ENCODE measurements around the gene EIF4E2.

Gene EIF4E2

DNA sequence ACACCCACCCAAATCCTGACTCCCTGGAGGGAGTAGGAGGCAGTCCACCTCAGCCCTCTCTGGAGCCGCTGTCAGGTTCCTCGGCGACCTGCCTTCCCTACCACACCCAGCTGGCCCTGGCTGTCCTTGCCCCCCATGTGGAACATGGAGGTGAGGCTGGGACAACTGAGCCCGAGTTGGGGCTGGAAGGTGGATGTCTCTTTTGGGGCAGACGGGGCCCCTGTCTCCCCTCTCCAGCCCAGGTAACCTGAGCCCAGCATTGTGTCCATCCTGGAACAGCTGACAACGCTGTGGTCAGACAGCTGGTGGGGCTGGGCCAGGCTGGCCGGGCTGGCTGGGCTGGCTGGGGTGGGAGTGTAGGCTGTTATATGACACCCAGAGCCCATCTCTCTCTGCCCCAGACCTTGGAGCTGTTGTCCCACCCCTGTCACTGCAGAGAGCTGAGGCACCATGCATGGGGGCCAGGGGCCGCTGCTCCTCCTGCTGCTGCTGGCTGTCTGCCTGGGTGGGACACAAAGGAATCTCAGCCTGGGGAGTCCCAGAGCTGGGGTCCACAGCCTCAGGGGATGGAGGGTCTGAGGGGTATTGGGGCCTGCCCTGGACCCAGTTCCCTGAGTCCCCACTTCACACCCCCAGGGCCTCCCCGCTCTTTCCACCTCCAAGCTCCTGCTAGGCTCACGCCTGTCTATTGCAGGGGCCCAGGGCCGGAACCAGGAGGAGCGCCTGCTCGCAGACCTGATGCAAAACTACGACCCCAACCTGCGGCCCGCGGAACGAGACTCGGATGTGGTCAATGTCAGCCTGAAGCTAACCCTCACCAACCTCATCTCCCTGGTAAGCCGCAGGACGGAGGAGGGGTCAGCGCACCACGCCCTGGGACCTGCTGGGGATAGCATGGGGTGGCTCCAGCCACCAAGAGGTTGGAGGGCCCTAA, 10.9 kb upstream of the EIF4E2 start, which contains the start of gene CHRNG:
Gene CHRNG (plus strand): TSS at position 395 of the 934 bp plus-strand sequence. CDS start 56 bp downstream, at position 451.
- DNase-seq = no peak

DNA sequence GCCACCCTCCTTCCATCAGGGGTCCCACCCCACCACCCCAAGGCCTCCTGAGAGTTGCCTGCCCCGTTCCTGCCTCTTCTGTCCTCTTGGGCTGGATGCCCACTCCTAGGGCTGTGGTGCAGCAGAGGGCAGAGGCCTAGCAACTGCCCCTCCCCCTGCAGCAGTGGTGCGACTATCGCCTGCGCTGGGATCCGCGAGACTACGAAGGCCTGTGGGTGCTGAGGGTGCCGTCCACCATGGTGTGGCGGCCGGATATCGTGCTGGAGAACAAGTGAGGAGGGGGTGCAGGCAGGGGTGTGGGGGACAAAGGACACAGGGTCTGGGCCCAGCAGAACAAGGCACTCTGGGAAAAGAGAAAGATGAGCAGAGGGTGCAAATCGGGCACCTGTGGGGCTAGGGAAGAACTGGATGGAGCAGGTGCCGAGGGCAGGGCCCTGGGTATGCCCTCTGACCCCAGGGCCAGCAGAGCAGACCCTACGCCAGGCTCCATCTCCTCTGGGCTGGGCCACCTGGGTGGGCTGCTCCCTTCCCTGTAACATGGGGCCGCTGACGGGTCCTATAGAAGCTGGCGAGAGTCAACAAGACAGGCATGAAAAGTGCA, 9.9 kb upstream of the EIF4E2 start:
- DNase-seq = no peak

DNA sequence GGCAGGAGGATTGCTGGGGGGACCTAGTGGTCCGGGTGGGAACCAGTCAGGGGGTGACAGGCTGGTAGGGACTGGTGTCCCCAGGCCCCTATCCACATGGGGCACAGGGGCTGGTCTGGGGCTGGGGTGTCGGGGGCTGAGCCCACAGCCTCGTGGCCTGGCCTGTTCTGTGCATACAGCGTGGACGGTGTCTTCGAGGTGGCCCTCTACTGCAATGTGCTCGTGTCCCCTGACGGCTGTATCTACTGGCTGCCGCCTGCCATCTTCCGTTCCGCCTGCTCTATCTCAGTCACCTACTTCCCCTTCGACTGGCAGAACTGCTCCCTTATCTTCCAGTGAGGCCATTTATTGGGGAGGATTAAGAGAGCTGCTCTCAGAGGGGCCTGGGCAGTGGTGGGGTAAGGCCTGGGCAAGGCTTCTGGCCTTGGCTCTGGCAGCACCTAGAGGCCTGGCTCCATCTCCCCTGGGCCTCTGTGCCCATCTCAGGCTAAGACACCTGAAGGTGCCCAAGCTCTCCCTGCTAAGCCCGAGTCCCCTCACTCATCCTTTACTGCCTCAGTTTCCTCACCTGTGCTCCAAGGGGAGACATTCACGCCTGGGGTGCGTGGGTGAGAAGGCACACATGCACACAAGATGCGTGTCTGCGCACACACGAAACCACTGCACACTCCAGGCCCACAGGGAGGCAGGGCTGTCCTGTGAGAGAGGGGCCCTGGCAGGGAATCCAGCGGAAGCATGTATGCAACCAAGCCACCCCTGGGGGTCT, 9.1 kb upstream of the EIF4E2 start:
- DNase-seq = no peak

GRCh38 chr2:232541961-232542714, 8.4 kb upstream of the EIF4E2 start:
- no peak for DNase-seq

DNA sequence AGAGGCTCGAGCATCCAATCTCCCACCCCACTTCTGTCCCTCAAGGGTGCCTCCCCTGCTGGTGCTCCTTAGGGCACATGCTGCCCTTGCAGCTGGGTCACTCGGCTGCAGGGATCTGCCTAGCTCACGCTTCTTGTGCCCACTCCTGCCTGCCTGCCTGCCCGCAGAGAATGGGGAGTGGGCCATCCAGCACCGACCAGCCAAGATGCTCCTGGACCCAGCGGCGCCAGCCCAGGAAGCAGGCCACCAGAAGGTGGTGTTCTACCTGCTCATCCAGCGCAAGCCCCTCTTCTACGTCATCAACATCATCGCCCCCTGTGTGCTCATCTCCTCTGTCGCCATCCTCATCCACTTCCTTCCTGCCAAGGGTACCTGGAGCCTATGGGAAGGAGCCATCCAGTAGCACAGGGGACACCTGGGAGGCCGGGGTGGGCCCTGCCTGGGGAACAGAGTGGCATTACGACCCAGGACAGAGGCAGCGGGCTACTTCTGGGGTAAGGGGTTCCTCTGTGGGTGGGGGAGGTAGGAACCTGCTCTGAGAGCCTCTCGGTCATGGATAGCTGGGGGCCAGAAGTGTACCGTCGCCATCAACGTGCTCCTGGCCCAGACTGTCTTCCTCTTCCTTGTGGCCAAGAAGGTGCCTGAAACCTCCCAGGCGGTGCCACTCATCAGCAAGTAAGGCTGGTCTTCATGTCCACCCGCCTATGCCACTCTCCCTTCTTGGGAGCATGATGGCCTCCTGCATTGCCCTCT, 7.6 kb upstream of the EIF4E2 start:
- no peak for DNase-seq

DNA sequence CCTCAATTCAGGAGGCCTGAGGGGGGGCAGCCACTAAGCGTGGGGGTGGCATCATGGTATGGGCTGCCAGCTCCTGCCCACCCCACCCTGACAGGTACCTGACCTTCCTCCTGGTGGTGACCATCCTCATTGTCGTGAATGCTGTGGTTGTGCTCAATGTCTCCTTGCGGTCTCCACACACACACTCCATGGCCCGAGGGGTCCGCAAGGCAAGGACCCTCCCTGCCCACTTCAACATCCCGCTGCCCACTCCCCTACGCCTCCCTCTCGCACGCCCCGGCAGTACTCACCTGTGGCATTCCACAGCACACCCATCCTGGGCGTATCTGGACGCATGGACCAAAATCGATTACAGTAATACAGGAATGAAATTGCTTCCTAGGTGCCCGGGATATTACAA, 7.0 kb upstream of the EIF4E2 start:
- DNase-seq = no peak

GRCh38 chr2:232543928-232544631, 6.4 kb upstream of the EIF4E2 start:
- DNase-seq = no peak

GRCh38 chr2:232544674-232545073, 5.8 kb upstream of the EIF4E2 start:
- no peak for DNase-seq

DNA sequence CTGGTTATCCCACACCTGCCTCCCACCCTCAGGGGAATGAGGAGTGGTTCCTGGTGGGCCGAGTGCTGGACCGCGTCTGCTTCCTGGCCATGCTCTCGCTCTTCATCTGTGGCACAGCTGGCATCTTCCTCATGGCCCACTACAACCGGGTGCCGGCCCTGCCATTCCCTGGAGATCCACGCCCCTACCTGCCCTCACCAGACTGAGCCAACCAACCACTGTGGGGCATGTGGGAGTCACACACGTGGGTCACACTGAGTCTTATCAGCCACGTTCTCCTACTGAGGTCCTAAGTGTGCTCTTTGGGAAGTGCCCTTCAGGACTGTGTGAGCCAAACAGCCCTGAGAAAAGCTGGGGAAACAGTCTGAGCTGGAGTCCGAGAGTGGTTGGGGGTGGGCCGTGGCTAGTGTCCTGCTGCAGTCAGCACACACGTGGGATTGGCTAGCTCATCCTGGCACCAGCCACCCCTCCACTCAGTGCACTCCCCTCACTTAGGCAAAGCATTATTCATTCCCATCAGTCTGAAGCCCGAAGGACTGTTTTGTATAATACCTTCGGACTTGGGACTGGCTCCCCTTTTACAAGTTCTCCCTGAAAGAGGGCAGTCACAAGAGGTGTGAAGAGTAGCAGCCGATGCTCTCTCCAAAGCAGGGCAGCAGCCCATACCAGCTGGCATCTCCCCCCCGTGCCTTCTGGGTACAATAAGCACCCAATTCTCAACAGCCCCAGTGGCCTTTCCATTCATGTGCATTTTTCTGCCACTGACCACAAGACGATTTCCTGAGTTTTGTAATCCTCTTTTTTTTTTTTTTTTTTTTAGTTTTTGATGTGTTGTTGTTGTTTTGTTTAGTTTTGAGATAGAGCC, 4.7 kb upstream of the EIF4E2 start:
- no peak for DNase-seq

DNA sequence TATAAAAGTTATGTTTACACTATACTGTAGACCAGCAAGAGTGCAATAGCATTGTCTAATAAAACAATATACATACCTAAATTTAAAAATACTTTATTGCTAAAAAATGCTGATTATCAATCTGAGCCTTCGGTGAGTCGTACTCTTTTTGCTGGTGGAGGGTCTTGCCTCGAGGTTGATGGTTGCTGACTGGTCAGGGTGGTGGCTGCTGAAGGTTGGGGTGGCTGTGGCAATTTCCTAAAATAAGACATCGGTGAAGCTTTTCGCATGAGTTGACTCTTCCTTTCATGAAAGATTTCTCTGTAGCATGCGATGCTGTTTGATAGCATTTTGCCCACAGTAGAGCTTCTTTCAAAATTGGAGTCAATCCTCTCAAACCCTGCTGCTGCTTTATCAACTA, 2.5 kb upstream of the EIF4E2 start:
- no peak for DNase-seq

DNA sequence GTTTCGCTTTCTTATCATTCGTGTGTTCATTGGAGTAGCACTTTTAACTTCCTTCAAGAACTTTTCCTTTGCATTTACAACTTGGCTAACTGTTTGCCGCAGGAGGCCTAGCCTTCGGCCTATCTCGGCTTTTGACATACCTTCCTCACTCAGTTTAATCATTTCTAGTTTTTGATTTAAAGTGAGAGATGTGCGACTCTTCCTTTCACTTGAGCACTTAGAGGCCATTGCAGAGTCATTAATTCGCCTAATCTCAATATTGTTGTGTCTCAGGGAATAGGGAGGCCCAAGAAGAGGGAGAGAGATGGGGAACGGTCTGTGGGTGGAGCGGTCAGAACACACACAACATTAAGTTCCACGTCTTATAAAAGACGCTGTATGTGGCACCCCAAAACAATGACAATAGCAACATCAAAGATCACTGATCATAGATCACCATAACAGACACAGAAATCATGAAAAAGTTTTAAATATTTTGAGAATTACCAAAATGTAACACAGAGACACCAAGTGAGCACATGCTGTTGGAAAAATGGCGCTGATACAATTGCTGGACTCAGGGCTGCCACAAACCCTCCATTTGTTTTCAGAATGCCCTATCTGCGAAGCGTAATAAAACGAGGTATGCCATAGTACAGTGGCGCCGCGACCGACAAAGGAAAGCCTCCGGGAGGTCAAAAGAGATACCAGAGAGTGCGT, 685 bp upstream of the EIF4E2 start:
- DNase-seq = no peak

DNA sequence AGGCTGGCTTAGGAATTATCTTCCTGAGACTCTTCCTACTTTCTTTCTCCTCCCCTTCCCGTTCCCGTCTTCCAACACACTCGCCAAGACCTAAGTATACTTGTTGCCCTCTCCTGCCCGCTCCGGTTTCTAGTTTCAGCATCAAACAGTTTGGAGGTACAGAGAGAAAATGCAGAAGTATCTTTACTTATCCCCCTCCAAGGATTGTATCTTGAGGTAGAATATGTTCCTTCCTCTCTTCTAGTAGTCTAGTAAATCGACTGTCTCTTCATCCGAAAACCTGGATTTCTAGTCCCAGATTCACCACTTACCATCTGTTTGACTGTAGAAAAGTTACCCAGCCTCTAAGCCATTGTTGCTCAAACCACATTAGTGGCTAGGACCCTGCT, 755 bp downstream of the EIF4E2 start:
- no peak for DNase-seq

DNA sequence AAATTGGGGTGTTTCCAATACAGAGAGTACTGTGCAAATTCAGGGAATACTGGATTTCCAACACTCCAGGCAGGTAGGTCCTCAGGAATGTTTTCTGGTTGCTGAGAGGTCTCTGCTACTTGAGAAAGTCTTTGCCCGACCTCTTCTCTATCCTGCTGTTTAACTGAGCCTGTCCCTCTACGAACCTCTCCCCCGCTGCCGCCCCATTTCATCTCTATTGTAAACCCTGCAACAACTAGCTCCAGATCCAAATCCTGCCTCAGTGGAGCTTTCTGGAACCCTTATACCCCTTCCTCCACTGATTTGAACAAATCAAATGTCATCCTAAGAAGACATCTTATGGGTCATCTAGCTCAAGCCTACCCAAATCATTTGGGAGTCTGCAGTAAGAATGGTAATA, 1.3 kb downstream of the EIF4E2 start:
- no peak for DNase-seq

GRCh38 chr2:232556426-232556825, 5.9 kb downstream of the EIF4E2 start:
- DNase-seq = no peak

- DNase-seq = no peak
Measured at GRCh38 chr2:232562515-232563151, 12.1 kb downstream of the EIF4E2 start.

- no peak for DNase-seq
Measured at GRCh38 chr2:232563580-232563979, 13.1 kb downstream of the EIF4E2 start.

DNA sequence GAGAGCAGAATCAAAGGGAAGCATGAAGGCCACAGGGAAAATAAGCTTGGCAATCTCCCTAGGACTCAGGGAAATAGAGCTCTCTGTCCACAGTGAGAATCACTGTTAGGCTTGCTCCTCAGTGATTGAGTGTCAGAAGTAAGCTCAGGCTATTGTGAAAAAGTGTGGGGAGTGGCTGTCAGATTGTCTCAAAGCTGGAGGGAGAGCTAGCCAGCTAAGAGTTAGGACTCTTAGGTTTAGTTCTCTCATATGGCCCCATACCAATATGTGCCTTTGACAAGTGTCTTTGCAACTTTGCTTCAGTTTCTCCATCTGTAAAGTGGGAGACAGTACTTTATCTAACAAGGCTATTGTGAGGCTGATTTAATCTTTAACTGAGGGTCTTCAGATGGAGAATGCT, 17.2 kb downstream of the EIF4E2 start:
- no peak for DNase-seq

GRCh38 chr2:232568161-232568560, 17.7 kb downstream of the EIF4E2 start:
- DNase-seq = no peak

DNA sequence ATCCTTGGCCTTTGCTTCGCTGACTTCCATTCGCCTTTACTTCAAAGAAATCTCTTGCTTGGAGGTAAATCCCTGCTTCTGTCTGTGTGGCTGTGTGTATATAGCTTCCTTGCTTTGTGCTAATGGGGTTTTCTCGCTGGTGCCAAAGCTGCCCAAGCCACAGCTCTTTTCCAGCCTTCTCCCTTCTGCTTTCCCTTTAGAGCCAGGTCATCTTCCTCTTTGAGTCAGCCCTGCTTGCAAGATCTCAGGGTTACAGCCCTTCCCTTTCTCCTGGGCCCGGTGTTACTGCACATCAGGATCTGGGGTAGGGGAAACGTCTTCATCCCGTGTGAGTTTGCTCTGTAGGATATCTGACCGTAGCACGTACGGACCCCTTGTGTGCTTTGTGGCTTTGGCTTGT, 19.1 kb downstream of the EIF4E2 start:
- DNase-seq = no peak
